GM12872 (cell line): ENCODE results near the gene SERPINB7.

ENCODE experiments used
- CTCF ChIP-seq: IDR thresholded peaks from 3 replicates; pipeline ENCODE4 v1.5.1; 2011; ENCODE audit warnings: low read depth, mild to moderate bottlenecking, low read length, moderate library complexity; ENCODE audit not compliant: insufficient read depth

The SERPINB7 gene

DNA sequence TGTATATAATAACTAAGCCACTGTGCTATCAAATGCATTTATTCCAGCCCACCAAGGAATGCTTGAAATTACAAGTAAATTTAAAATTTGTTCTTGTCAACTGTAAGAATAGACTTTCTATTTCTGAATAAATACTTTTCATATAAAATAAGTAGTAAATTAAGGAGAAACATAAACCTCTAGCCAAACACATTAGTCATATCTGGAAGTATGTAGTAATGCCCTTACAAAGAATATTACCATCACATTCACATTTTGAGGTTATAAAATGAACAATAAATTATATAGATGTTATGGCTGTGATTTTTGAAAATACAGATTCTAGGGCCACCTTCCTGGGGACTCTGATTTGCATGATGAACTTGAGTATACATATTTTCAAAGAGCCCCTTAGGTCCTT lies 54.7 kb downstream of the SERPINB7 start:
- no peak for TF ChIP-seq CTCF

- TF ChIP-seq CTCF = no peak
These were observed 56.0 kb downstream of the SERPINB7 start for GRCh38 chr18:63831080-63831788.

- no peak for TF ChIP-seq CTCF
These were observed 57.3 kb downstream of the SERPINB7 start for GRCh38 chr18:63832470-63832869.

- TF ChIP-seq CTCF = no peak
These were observed 59.4 kb downstream of the SERPINB7 start for GRCh38 chr18:63834471-63835113.

- TF ChIP-seq CTCF = no peak
These were observed 61.2 kb downstream of the SERPINB7 start for GRCh38 chr18:63836456-63836855.

- no peak for TF ChIP-seq CTCF
These were observed 62.4 kb downstream of the SERPINB7 start for GRCh38 chr18:63837590-63837989.

DNA sequence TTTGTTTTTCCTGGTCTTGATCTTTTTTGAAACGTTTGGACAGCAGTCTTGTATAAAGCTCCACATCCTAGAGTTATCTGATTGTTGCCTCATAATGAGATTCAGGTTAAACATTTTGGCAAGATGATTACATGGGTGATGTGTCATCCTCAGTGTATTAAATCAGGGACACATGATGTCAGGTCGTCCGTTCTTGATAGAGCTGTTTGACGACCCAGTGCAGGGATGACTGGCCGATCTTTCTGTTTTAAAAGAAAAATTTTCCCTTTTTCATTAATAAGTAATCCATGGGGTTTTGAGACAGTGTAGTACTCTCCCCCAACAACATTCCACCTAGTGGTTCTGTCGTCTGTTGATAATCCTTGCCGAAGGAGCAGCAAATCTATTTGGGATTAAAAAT lies 67.8 kb downstream of the SERPINB7 start:
- no peak for TF ChIP-seq CTCF
